Measurements from ENCODE around the gene KNG1.
"Not testable (repeated sequence)": the region's sequence is repeated elsewhere in the genome, so short reads cannot be mapped to it uniquely, and the experiment has no call there.

KNG1 gene

DNA sequence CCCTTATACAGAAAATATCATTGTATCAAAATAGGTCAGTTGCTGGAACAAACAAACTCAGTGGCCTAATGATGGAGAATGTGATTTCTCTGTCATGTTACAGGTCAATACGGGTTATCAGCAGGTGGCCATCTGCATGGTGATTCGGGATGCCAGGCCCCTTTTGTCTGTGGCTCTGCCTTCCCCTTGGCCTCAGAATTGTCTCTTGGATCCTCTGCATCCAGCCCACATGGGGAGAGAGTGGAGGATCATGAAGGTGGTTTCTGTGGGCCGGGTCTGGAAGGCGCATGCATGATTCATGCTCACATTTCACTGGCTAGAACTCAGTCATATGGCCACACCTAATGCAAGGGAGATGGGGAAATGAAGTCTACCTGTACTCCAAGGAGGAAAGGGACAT lies 6.5 kb upstream of the KNG1 start:
- not testable (repeated sequence) for DNase-seq

DNA sequence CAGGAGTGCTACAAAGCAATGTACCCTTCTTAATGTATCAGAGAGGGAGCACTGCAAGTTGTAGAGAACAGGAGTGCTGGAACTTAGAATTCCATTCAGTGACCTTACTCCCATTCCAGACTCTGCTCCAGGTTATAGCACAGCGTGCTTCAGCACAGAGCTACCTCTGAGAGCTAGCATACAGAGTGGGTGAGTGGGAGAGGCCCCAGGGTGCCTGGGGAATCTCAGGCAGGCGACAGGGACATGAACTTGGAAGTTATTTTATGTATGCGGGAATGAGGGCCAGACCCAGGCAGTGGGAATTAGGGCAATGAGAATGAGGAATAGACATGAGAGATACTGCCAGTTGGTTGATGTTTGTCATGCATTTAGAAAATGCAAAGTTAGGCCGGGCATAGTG lies 3.7 kb upstream of the KNG1 start:
- DNase-seq, result no peak

DNA sequence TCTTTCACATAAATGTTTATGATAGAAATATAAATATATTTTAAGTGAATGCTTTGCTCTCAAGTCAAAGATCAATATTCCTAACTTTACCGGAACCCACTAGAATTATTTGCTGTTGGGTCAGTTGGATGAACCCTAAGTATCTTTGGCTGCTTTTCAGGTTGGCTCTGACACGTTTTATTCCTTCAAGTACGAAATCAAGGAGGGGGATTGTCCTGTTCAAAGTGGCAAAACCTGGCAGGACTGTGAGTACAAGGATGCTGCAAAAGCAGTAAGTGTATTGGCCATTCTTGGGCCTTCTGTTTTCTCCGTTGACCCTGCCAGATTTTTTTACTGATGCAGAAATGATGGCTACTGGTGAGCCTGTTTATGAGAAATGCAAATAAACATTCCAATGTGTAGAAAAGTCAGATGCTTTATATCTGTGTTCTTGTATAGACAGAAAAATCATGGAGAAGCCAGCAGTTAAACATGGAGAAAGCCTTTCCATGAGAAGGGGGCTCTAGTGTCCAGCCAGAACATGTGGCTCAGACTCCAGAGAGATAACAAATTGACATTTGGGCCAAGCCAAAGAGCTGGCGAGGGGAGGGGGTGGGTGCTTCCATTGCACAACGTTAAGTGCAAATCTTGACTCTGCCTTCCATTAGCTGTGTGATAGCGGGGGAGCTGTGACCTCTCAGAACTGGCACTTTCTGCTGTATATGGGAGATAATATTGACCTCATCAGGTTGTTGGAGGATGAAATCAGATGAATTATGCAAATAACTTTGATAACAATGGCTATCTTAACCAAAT lies 3.0 kb downstream of the KNG1 start:
- no peak for DNase-seq

- no peak for DNase-seq
Measured at GRCh38 chr3:186722457-186722856, 5.3 kb downstream of the KNG1 start.

DNA sequence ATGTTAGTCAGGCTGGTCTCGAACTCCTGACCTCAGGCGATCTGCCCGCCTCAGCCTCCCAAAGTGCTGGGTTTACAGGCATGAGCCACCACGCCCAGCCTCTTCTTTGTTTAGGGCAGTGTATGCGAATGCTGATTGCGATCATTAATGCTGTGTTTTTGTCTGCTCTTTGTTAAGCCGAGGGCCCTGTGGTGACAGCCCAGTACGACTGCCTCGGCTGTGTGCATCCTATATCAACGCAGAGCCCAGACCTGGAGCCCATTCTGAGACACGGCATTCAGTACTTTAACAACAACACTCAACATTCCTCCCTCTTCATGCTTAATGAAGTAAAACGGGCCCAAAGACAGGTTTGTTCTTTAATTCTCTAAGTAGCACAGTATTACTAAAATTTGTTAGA lies 7.8 kb downstream of the KNG1 start:
- DNase-seq, result no peak

DNA sequence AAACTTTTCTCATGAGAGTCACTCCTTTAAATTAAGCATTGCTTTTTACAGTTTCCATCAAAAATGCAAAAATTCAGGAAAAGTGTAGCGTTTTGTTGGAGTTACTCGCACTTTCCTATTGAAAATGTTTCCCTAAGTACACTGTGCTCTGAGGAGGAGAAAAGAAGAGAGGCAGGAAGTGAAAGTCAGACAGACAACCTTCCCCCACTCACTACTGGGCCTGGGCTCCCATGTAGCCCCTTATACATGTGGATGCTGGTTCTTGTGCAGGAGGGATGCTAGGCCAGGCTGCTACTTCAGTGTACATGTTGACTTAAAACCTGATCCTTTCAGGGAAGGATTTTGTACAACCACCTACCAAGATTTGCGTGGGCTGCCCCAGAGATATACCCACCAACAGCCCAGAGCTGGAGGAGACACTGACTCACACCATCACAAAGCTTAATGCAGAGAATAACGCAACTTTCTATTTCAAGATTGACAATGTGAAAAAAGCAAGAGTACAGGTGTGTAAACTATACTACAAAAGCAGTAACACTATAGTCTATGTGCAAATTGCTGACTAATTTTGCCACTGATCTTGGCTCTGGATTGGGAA lies 15.1 kb downstream of the KNG1 start:
- DNase-seq, result no peak

DNA sequence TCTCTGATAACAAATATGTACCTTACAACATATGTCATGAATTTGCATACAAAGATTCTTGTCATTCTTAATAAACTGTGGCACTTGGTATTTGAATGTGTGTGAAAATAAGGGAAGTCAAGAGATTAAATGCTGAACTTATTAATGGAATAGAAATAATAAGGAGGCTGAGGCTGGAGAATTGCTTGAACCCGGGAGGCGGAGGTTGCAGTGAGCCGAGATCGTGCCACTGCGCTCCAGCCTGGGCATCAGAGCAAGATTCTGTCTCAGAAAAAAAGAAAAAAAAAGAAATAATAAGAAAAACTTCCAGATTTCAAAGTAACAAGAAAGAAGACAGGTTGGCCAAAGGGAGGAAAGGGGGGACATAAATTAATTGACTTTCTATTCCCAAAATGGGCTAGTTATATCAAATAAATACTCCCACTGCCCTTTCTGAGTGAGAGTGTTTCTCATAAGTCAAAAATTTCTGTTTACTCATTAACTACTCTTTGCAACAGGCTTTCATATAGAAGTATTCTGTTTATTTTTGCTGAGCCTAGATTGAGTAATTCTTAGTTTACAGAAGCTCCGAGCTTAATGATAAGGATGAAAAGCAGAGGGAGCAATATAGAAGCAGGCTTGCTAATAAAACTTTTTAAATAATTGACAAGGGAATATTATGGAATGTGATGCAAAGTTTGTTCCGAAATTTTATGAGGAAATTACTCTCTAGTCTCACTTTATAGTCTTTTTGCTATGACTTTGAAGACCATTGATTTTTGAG lies 25.6 kb downstream of the KNG1 start:
- no peak for DNase-seq

DNA sequence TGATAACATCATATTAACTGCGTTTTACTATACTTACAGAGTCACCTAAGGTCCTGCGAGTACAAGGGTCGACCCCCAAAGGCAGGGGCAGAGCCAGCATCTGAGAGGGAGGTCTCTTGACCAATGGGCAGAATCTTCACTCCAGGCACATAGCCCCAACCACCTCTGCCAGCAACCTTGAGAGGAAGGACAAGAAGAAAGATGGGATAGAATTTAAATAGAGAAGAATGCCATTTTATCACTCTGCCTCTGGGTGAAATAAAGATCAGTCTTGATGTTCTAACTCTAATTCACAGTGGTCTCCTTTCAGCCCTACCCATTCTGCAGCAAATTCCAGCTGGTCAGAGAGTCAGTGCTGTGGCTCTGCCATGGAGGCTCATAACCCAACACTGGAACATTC lies 26.5 kb downstream of the KNG1 start:
- no peak for DNase-seq

DNA sequence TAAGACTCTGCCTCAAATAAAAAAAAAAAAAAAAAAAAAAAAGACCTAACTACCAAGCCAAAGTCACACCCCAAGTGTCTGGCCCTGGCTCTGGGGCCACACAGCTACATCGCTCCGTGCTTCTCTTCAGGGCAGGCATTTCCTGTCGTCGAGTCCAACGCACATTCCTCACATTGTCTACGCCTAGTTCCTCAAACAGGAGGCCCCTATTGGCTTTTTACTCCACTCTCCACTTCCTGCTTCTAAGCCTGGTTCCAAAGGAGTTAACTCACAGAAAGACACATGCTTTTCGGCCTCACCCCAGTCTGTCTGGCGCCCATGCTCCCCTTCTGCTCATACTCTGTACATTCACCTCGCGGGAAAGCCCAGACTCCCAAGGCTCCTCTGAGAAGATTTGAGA lies 28.8 kb downstream of the KNG1 start:
- DNase-seq, result no peak

DNA sequence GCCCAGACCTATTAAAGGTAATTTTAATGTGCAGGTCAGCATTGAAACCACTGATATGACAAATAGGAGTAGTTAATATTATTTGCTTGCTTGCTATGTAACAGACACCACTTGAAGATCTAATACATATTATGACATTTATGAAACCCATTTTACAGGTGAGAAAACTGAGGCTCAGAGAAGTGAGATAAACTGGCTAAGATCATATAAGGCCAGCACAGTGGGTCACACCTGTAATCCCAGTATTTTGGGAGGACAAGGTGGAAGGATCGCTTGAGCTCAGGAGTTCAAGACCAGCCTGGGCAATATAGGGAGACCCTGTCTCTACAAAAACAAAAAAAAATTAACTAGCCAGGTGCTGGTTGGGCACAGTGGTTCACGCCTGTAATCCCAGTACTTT lies 33.2 kb downstream of the KNG1 start:
- DNase-seq, result no peak

DNA sequence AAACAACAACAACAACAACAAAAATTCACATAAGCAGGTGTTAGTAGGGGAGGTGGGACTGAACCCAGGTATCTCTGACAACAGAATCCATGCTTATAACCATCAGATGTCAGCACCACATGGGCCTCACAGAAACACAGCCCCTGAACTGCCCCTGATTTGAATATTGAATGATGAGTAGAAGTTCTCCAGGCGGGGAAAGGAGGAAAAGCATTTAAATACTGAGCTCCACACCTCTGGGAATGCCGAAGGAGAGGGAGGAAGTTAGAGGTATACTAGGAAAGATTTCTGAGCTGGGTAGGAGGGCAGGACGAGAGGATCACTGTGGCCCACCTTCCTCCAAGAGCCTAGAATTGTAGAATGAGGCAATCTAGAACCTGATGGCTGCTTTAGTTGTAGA lies 34.3 kb downstream of the KNG1 start:
- DNase-seq, result no peak

DNA sequence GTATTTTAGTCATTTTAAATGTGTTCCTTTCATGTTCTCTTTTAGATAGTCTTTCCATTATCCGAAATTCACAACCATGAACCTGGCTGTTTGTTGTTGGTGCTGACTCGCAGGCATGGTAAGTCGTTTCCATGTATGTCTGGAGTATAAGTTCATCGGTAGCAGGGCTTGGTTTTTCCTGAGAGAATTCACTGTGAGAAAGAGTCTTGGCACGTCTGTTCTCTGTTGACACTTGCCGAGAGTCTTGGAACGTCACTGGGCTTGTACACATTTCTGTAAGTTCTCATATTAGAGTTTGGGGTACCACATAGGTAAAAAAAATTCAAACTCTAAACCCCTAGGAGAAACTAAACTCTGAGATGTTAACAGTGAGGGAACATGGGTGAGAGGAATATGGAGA lies 36.8 kb downstream of the KNG1 start:
- no peak for DNase-seq

GRCh38 chr3:186754871-186755270 lies 37.7 kb downstream of the KNG1 start:
- no peak for DNase-seq

- DNase-seq, result no peak
Measured at GRCh38 chr3:186757214-186757613, 40.1 kb downstream of the KNG1 start.

DNA sequence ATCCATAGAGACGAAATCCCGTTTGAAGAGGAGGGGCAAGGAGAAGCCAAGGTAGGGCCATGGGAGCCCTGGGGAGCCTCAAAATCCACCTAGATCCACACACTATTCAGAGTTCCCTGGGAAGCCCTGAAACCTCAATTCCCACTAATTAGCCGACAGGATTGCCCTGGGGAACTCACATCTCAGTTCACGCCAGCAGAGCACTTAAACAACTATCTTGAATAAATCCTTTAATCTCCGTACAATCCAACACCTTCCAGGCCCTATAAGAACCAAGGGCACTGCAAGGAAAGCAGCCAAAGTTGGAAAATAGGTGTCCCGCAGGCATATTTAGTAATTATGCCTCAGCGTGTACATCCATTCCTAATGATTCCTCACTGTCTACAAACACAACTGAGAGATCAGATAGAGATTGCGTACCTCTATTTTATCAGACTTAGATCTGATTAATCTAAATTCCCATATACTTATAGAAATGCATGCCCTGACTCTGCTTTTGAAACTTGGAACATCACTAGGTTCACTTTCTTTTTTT lies 40.6 kb downstream of the KNG1 start:
- no peak for DNase-seq

- DNase-seq, result no peak
Measured at GRCh38 chr3:186759231-186759930, 42.2 kb downstream of the KNG1 start.

- no peak for DNase-seq
Measured at GRCh38 chr3:186760141-186760833, 43.1 kb downstream of the KNG1 start.

- no peak for DNase-seq
Measured at GRCh38 chr3:186760897-186761447, 43.8 kb downstream of the KNG1 start.

GRCh38 chr3:186772281-186772694 lies 55.1 kb downstream of the KNG1 start:
- no peak for DNase-seq

DNA sequence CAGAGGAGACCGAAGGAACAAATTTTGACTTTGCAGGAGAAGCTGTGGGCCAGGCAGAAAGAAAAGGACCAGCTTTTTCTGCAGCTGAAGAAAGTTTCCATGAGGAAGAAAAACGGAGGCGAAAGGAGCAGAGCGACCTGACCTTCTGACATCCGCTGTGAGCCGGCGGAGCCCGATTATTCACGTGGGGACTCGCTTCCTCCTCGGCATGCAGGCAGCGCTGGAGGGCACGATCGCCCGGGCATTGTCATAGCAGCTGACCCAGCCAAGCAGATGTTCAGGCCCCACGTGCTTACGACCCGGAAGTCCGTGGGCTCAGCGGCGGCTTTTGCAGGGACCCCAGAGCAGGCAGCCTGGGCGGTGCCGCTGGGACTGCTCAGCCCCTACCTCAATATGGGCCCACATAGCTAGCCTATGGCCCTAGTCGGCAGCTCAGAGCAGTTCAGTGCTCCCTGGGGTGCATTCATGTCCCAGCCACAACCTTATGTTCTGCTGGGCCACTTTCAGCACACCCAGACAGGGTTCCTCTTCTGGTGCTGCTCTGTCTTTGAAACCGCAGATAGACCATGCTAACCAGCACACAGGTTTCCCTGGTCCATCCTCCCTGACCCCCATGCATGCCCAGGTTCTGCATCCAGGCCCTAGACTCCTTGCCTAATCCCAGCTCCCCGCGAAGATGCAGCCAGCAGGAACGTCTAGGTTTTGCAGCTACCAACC lies 55.7 kb downstream of the KNG1 start:
- no peak for DNase-seq

DNA sequence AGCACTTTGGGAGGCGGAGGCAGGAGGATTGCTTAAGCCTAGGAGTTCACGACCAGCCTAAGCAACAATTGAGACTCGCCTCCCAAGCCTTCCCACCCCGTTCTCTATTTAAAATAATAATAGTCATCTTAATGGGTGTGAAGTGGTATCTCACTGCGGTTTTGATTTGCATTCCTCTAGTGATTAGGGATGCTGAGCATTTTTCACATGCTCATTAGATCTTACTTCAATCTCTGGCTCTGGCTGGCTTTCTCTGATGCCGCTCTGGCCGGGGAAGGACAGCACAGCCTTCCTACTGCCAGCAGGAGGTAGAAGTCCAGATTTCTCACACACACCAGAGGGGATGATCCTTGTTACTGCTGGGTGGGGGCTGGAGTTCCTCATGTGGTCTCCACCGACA lies 58.8 kb downstream of the KNG1 start:
- no peak for DNase-seq

GRCh38 chr3:186779204-186779603 lies 62.0 kb downstream of the KNG1 start:
- no peak for DNase-seq

Data from amniotic stem cell (primary cell).